ENCODE data around the gene OR11G2. TPM values are rescaled to one million over a fixed set of nuclear protein-coding genes. Genes with fewer than 3 reads are reported as not detected.

Gene OR11G2
- total and polyA plus RNA-seq, 2 donors (not counting 3 experiments of a cell fraction or from before 2014, with no cell fraction given): not detected

DNA sequence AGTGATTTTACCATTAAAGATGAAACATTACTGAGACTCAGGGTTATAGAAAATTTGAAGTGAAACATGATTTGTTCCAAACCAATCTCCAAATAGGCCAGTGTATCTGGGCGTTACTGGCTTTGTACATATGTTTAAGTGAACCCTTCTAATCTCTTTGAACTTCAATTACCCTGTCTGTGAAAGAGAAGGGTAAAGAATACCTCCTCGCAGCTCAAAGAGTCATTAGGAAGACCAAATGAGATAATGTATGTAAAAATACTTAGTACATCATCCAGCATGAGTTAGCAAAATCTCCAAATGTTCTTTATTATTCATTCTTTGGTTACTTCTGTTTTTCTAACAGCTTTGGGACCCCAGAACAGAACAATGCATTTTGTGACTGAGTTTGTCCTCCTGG, 32.7 kb downstream of the OR11G2 start, which contains the start of gene OR11H6:
OR11H6 (plus strand) TSS at position 301 of the 400 bp plus-strand sequence; CDS start at position 301, 0 bp downstream.
- Histone ChIP-seq H3K4me1 (ENCODE audit: control insufficient read depth, extremely low read depth, insufficient read depth, low read length) (no peaks in the 10 kb centered on the region), H3K36me3 (ENCODE audit: control insufficient read depth in 2 of 2, extremely low read depth in 1 of 2, insufficient read depth in 2 of 2, low read length in 2 of 2) (no peaks in the 10 kb centered on the region), H4K20me1 (replicated peaks; ENCODE audit: control insufficient read depth, extremely low read depth, insufficient read depth, low read length) (no peaks in the 10 kb centered on the region), H3K9me1 (replicated peaks; ENCODE audit: control insufficient read depth, extremely low read depth, insufficient read depth, low read length) (no peaks in the 10 kb centered on the region), H3K9ac (replicated peaks; ENCODE audit: extremely low read depth, insufficient read depth, low read length) (no peak within 1 kb of the TSS), H3K79me2 (ENCODE audit: control insufficient read depth, insufficient read depth, low read length) (no peaks in the 10 kb centered on the region), H3K4me2 (ENCODE audit: insufficient read depth, low read length) (no peak within 1 kb of the TSS), H3K4me3 (replicated peaks in 1 of 3; ENCODE audit: insufficient read depth in 1 of 3, low read depth in 1 of 3, low read length in 3 of 3) (no peak within 1 kb of the TSS), H3K27ac (ENCODE audit: insufficient read depth, low read depth, low read length) (no peak within 1 kb of the TSS), H2AFZ (ENCODE audit: low read depth, low read length) (no peak within 1 kb of the TSS), H3K27me3 (ENCODE audit: control insufficient read depth in 2 of 2, insufficient read depth in 2 of 2, low read length in 2 of 2) (no peaks in the 10 kb centered on the region), H3K9me3 (replicated peaks; ENCODE audit: control insufficient read depth, insufficient read depth, low read length) (no peaks in the 10 kb centered on the region)
- no TSS peak for BruUV-seq (replicated peaks)
- CTCF ChIA-PET: no interaction called here
- dilution Hi-C loops (cut with MboI; ENCODE audit: extremely low pct_ligation_motif_present, low sequenced_read_pairs) (no loop called here), intact Hi-C loops (cut with micrococcal nuclease) (no loop called here)
- DNase-seq (ENCODE audit: low read depth, low spot score) (no peak), FAIRE-seq (no peak)
- TF ChIP-seq, protein P1, sequence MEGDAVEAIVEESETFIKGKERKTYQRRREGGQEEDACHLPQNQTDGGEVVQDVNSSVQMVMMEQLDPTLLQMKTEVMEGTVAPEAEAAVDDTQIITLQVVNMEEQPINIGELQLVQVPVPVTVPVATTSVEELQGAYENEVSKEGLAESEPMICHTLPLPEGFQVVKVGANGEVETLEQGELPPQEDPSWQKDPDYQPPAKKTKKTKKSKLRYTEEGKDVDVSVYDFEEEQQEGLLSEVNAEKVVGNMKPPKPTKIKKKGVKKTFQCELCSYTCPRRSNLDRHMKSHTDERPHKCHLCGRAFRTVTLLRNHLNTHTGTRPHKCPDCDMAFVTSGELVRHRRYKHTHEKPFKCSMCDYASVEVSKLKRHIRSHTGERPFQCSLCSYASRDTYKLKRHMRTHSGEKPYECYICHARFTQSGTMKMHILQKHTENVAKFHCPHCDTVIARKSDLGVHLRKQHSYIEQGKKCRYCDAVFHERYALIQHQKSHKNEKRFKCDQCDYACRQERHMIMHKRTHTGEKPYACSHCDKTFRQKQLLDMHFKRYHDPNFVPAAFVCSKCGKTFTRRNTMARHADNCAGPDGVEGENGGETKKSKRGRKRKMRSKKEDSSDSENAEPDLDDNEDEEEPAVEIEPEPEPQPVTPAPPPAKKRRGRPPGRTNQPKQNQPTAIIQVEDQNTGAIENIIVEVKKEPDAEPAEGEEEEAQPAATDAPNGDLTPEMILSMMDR (IDR thresholded peaks at IDR 0.05; ENCODE audit: extremely low read depth in 1 of 2, insufficient read depth in 1 of 2, low read depth in 1 of 2, low read length in 2 of 2): no peak
- TF ChIP-seq JUN (IDR thresholded peaks at IDR 0.05; ENCODE audit: borderline replicate concordance, insufficient read depth, insufficient read length, low read depth): no peak
- no peak for TF ChIP-seq POLR2A (IDR thresholded peaks at IDR 0.05; ENCODE audit: low read depth, low read length)
- no peak for TF ChIP-seq FOS (IDR thresholded peaks at IDR 0.05; ENCODE audit: borderline replicate concordance, insufficient read depth, low read length)
- no peak for TF ChIP-seq EZH2 (IDR thresholded peaks at IDR 0.05; ENCODE audit: borderline replicate concordance, low read depth, low read length, severe bottlenecking)
- no peak for TF ChIP-seq POLR2AphosphoS5 (IDR thresholded peaks at IDR 0.05; ENCODE audit: insufficient read depth, low read depth, low read length)
- no peak for TF ChIP-seq MYC (IDR thresholded peaks at IDR 0.05; ENCODE audit: low read depth, low read length)
- TF ChIP-seq, protein P2, sequence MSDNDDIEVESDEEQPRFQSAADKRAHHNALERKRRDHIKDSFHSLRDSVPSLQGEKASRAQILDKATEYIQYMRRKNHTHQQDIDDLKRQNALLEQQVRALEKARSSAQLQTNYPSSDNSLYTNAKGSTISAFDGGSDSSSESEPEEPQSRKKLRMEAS (IDR thresholded peaks at IDR 0.05; ENCODE audit: insufficient read depth, insufficient read length): no peak
- TF ChIP-seq GATA2 (IDR thresholded peaks at IDR 0.05; ENCODE audit: insufficient read depth, insufficient read length, low read depth, low read length): no peak
- POLR2A ChIA-PET: no interaction called here
